ENCODE data around the gene AQP6. TPM values are rescaled to one million over a fixed set of nuclear protein-coding genes. Genes with fewer than 3 reads are reported as not detected.

Gene AQP6
- not detected in 2 replicates for total RNA-seq

GRCh38 chr12:49972641-49973360 is at the start of gene AQP6:
Gene AQP6, plus strand, starts transcription at chr12:49972947. Its CDS starts 227 bp downstream, at chr12:49973174.

GRCh38 chr12:49950273-49951251 is 22.2 kb upstream of the AQP6 start, which contains the start of gene AQP2:
Gene AQP2, plus strand, starts transcription at chr12:49950737. Its CDS starts 94 bp downstream, at chr12:49950831.

GRCh38 chr12:49961111-49961922 is 11.4 kb upstream of the AQP6 start, which contains the start of gene AQP5:
Gene AQP5, plus strand, starts transcription at chr12:49961872. Its CDS starts 146 bp downstream, at chr12:49962018.

GRCh38 chr12:50025187-50026059 is 52.7 kb downstream of the AQP6 start, which contains the start of gene RACGAP1:
Gene RACGAP1, minus strand, starts transcription at chr12:50025494. Its CDS starts 8,779 bp downstream, at chr12:50016715.

Other genes with a start within 250 kb of the AQP6 start
- gene TMBIM6, start 231.4 kb upstream of the AQP6 start, total RNA-seq = 305 and 320 TPM in 2 replicates
- 17.1 and 18.9 TPM in 2 replicates for gene NCKAP5L, start 144.5 kb upstream of the AQP6 start, total RNA-seq
- gene BCDIN3D, start 129.8 kb upstream of the AQP6 start, total RNA-seq = 1.7 and 2.2 TPM in 2 replicates
- gene FAIM2, start 69.0 kb upstream of the AQP6 start, total RNA-seq = 0.15 and 2.5 TPM in 2 replicates
- gene AQP2, start 22.2 kb upstream of the AQP6 start, total RNA-seq = not detected in 2 replicates
- gene AQP5, start 11.1 kb upstream of the AQP6 start, total RNA-seq = not detected in 2 replicates
- gene RACGAP1, start 52.5 kb downstream of the AQP6 start, total RNA-seq = 86.7 and 90.4 TPM in 2 replicates
- 1.5 and 1.7 TPM in 2 replicates for gene ASIC1, start 84.6 kb downstream of the AQP6 start, total RNA-seq
- gene SMARCD1, start 112.4 kb downstream of the AQP6 start, total RNA-seq = 52.1 and 57.5 TPM in 2 replicates
- gene GPD1, start 131.1 kb downstream of the AQP6 start, total RNA-seq = under 0.01 TPM in 1 of 2 replicates, not detected in the other
- gene COX14, start 139.3 kb downstream of the AQP6 start, total RNA-seq = 36.7 and 40.3 TPM in 2 replicates
- 29.0 and 35.6 TPM in 2 replicates for gene CERS5, start 194.4 kb downstream of the AQP6 start, total RNA-seq